ENCODE results near the gene DIP2B. TPM values are rescaled to one million over a fixed set of nuclear protein-coding genes. Genes with fewer than 3 reads are reported as not detected.
"Not testable (repeated sequence)": the region's sequence is repeated elsewhere in the genome, so short reads cannot be mapped to it uniquely, and the experiment has no call there.

DIP2B gene
- total RNA-seq, 4 donors from 2014 or later, result 19.8 to 25.9 (median 23.8) TPM

DNA sequence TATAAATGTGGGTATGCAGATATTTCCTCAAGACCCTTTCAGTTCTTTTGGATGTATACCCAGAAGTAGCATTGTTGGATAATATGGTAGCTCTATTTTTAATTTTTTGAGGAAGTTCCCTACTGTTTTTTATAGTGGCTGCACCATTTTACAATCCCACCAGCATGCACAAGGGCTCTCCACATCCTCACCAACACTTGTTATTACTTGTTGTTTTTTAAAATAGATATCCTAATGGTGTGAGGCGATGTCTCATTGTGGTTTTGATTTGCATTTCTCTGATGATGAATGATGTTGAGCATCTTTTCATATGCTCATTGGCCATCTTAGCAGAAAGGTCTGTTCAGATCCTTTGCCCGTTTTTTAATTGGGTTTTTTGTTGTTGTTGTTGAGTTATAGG, 47.1 kb downstream of the DIP2B start:
- H3K27ac ChIP-seq, result no peak overlapping the region
- H3K4me3 ChIP-seq, result no peak overlapping the region
- WGBS, 2 donors (ENCODE audit: low coverage in 1 of 2), result 100% methylated on average over 2 of the region's 2 CpGs
- H3K9me3 ChIP-seq, result no peaks in the 10 kb centered on the region
- TF ChIP-seq CTCF (IDR thresholded peaks at IDR 0.05) (no peak), POLR2AphosphoS5 (IDR thresholded peaks at IDR 0.05) (no peak), EP300 (IDR thresholded peaks at IDR 0.05) (no peak), POLR2A (IDR thresholded peaks at IDR 0.05) (no peak)
- peaks cover 0 to 7% (median 0%) of the 10 kb centered on the region in 3 donors for H3K4me1 ChIP-seq
- peaks cover 0 to 5% of the 10 kb centered on the region in 2 donors for H3K36me3 ChIP-seq
- no peaks in the 10 kb centered on the region for H3K27me3 ChIP-seq
- no peak for ATAC-seq

DNA sequence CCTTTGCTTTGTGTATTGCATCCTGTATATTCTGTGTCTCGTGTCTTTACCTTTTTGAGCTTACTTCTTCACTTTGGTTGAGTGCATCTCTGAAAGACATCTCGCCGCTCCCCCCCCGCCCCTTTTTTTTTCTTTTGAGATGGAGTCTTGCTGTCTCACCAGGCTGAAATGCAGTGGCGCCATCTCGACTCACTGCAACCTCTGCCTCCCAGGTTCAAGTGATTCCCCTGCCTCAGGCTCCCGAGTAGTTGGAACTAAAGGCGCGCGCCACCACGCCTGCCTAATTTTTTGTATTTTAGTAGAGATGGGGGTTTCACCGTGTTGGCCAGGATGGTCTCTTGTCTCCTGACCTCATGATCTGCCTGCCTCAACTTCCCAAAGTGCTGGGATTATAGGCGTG, 49.9 kb downstream of the DIP2B start:
- no peak for TF ChIP-seq CTCF (IDR thresholded peaks at IDR 0.05)
- TF ChIP-seq POLR2A (IDR thresholded peaks at IDR 0.05), result no peak
- H3K27me3 ChIP-seq, result no peaks in the 10 kb centered on the region
- H3K4me3 ChIP-seq, result no peak overlapping the region
- H3K36me3 ChIP-seq, result peaks cover 0 to 5% of the 10 kb centered on the region in 2 donors
- H3K4me1 ChIP-seq, result peaks cover 0 to 5% (median 0%) of the 10 kb centered on the region in 3 donors
- H3K9me3 ChIP-seq, result no peaks in the 10 kb centered on the region
- no peak overlapping the region for H3K27ac ChIP-seq
- WGBS, 2 donors (ENCODE audit: low coverage in 1 of 2), result 79 to 80% methylated on average over 1 to 4 of the region's 13 CpGs
- ATAC-seq, result no peak

DNA sequence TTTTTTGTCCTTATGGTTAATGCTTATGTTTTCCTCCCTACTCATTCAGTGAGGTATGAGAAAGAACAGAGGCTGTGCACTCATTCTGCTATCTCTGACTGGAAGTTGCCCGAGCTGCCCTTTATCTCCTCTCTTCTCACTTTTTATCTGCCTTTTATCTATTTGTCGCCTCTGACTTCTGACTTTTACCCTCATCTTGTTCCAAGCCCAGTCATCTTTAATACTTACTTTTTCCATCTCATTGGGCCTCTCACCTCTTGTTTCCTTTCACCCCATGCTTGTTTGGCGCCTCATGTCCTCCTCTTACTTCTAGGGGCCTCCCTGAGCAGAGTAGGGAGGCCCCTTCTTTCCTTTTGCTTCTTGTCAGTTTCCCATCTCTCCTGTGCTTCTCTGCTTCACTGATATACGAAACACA, 50.7 kb downstream of the DIP2B start:
- TF ChIP-seq POLR2AphosphoS5 (IDR thresholded peaks at IDR 0.05) (no peak), EP300 (IDR thresholded peaks at IDR 0.05) (no peak), CTCF (IDR thresholded peaks at IDR 0.05) (no peak), POLR2A (IDR thresholded peaks at IDR 0.05) (no peak)

GRCh38 chr12:50556273-50556672, 51.5 kb downstream of the DIP2B start:
- WGBS, 2 donors (ENCODE audit: low coverage in 1 of 2), result 90 to 94% methylated on average over 8 to 9 of the region's 11 CpGs
- Histone ChIP-seq H3K4me1 (no peaks in the 10 kb centered on the region), H3K36me3 (peaks cover 0 to 5% of the 10 kb centered on the region in 2 donors), H3K27me3 (no peaks in the 10 kb centered on the region), H3K4me3 (no peak overlapping the region), H3K9me3 (no peaks in the 10 kb centered on the region), H3K27ac (no peak overlapping the region)
- no peak for ATAC-seq
- TF ChIP-seq EP300 (IDR thresholded peaks at IDR 0.05) (no peak), CTCF (IDR thresholded peaks at IDR 0.05) (no peak), POLR2A (IDR thresholded peaks at IDR 0.05) (no peak), POLR2AphosphoS5 (IDR thresholded peaks at IDR 0.05) (no peak)

More for the DNA sequence above, 50.7 kb downstream of the DIP2B start:
- Histone ChIP-seq H3K36me3 (peaks cover 0 to 5% of the 10 kb centered on the region in 2 donors), H3K27me3 (no peaks in the 10 kb centered on the region), H3K27ac (no peak overlapping the region), H3K4me1 (peaks cover 0 to 4% (median 0%) of the 10 kb centered on the region in 3 donors), H3K4me3 (no peak overlapping the region), H3K9me3 (no peaks in the 10 kb centered on the region)
- 60 to 77% methylated on average over 1 to 4 of the region's 4 CpGs for WGBS, 2 donors (ENCODE audit: low coverage in 1 of 2)
- no peak for ATAC-seq

DNA sequence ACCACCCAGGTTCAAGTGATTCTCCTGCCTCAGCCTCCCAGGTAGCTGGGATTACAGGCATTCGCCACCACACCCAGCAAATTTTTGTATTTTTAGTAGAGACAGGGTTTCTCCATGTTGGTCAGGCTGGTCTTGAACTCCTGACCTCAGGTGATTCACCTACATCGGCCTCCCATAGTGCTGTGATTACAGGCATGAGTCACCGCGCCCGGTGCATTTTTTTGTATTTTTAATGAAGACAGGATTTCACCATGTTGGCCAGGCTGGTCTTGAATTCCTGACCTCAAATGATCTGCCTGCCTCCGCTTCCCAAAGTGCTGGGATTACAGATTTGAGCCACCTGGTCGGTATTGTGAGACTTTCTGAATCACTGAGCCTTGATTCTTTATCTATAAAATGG, 52.0 kb downstream of the DIP2B start:
- 78 to 91% methylated on average over 4 to 6 of the region's 7 CpGs for WGBS, 2 donors (ENCODE audit: low coverage in 1 of 2)
- not testable (repeated sequence) for ATAC-seq

More for the DNA sequence above, 52.0 kb downstream of the DIP2B start:
- H3K27ac ChIP-seq, H3K4me1 ChIP-seq, H3K27me3 ChIP-seq, H3K9me3 ChIP-seq, H3K36me3 ChIP-seq, H3K4me3 ChIP-seq: not testable (repeated sequence)
